Measurements from ENCODE around the gene PALLD. TPM values are rescaled to one million over a fixed set of nuclear protein-coding genes. Genes with fewer than 3 reads are reported as not detected.

The PALLD gene
- total RNA-seq, 1 donor from 2014 or later = 250 TPM

DNA sequence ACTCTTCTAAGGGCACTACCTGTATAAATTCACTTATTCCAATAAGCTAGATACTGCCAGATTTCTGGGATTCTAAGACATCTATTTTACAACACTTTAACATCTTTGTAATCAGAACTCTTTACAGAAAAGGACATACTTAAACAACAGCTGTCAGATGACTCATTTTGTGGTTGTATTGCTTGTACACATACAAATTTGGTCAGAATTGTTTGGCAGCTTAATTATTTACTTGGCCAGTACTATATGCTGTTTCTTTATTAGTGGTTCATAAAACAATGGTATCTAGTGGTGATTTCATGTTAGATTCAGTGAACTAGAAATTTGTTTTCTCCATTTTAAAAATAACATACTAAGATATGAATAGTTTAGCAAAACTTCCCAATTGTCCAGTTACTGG lies 27.2 kb downstream of the PALLD start:
- DNase-seq (ENCODE audit: low read depth) = peak; percentile 83

DNA sequence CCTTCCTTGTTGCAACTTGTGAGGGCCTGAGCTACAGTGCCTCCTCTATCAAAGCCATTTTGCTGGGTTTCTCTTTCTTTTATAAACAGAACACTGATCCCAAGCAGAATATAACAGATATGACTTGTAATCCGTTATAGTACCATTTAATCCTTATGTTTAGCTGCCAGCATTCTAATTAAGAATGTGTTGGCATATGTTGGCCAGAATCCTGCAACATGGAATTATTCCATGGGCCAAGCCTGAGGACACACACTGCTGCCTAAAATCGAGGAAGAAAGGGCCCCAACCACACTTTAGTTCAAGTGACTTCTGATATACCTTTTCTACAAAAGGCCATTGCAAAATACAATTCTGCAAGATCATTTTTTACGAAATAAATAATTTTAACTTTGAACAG lies 28.0 kb downstream of the PALLD start:
- DNase-seq (ENCODE audit: low read depth) = no peak

DNA sequence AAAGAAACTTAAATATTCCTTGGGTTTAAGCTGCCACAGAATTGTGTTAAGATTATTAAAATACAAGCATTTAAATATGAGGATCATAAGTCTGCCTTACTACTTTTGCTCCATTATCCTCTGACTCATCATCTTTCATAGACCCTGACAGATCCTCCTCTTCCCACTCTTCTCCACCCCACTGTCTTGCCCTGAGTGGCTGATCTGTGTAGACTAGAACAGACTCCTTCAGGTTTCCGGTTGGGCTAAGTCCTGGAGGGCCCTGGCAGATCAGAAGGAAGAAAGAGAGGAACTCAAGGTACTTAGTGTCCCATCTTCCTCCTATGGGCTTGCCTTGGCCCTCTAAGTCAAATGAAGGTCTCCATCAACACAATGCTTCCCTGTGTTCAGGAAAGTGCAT lies 30.7 kb downstream of the PALLD start:
- no peak for DNase-seq (ENCODE audit: low read depth)

DNA sequence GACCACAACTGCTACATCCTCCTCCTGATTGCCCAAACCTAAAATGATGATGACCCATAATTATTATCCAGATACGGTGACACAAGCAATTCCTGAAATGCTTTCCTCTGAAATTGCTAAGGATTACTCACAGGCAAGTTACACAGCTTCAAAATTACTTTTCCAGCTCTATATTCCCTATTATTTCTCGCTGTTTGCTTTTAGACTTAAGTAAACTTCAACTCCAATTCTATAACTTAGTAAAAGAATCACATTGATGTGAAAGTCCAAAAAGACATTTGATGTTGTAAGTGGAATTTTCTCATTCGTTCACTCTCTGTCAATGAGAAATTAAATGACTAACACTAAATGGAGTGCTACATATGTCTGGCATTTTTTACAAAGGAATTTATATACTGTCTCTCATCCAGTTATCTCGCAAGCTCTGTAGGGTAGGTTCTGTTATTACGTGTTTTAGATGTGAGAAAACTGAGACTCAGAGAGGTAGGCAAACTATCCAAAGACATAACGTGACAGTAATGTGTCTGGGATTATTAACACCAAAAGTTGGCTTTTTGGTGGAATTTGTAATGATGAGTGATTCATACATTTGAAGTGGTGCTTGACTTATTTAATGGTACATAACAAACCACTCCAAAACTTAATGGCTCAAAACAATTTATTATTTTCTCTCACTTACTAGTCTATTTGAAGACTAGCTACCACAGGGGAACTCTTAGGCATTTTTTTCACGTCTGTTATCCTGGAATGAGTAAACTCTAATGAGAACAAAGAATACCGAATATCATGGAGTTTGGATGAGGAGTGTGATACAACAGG lies 31.5 kb downstream of the PALLD start:
- no peak for DNase-seq (ENCODE audit: low read depth)

DNA sequence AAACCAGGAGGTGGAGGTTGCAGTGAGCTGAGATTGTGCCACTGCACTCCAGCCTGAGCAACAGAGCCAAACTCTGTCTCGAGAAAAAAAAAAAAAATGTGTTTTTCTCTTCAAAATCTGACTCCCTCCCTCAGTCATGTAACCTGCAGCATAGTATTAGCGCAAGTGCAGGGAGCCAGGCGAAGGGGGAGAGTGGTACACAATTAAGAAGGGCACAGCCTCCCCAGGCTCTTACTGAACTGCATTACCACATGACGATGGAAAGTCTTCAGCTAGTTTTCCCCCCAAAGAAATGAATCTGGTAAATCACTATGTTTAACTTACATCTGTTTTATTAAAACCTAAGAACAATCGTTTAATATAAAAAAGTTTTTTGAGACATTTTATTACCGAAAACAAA lies 32.4 kb downstream of the PALLD start:
- DNase-seq (ENCODE audit: low read depth) = no peak

DNA sequence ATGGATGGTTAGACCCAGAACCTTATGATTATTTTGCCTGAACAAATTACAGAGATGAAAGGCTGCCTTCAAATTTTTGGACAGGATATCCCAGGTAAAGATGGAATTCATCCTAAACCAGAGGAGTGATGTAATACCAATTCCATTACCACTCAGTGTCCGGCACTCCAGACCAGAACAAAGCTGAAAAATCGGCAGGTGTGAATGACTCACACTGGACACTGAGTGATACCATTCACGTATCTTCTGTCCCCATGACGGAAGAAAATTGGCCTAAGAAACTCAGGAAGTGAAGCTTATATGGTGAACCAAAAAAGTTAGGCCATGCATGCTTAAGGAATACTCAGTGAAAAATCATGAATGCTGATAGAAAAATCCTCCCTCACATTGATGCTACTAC lies 34.5 kb downstream of the PALLD start:
- no peak for DNase-seq (ENCODE audit: low read depth)

DNA sequence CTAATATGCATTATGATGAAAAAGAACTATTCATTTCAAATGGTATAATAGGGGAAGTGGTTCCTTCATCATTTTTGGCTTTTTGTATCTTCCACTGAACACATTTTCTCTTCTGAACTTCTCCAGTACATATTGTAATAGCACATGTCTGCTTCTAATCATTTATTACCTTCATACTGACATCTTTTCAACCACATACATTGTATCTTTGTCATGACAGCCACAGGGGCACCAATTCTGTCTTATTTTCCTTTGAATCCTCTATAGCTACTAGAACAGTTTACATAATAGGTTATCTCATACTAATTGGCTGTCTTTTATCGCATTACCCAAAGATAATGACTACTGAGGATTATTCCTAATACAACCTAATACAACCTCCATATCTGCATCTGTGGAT lies 37.7 kb downstream of the PALLD start:
- no peak for DNase-seq (ENCODE audit: low read depth)

DNA sequence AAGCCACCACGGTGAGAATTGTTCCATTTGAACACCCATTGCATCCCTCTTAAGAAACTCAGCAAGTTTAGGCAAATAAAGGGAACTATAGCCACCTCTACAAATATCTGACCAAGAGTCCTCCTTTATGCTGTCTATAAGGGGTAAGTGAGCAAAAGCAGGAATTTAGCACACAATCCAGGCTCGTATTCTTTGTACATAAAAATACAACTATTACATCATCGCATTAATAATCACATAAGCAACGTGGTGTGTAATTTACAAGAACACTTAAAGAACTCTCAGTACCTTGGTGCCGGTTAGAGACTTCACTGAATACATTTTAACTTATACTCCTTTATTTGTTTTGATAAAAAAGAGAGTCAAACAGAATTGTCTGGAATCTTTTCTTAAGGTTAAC lies 38.8 kb downstream of the PALLD start:
- DNase-seq (ENCODE audit: low read depth) = no peak

DNA sequence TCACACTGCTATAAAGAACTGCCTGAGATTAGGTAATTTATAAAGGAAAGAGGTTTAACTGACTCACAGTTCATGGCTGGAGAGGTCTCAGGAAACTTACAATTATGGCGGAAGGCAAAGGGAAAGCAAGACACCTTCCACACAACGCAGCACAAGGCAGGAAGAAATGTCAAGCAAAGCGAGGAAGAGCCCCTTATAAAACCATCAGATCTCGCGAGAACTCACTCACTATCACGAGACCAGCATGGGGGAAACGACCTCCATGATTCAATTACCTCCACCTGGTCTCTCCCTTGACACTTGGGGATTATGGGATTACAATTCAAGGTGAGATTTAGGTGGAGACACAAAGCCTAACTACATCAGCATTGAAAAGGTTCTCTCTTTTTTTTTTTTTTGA lies 39.6 kb downstream of the PALLD start:
- DNase-seq (ENCODE audit: low read depth) = no peak

DNA sequence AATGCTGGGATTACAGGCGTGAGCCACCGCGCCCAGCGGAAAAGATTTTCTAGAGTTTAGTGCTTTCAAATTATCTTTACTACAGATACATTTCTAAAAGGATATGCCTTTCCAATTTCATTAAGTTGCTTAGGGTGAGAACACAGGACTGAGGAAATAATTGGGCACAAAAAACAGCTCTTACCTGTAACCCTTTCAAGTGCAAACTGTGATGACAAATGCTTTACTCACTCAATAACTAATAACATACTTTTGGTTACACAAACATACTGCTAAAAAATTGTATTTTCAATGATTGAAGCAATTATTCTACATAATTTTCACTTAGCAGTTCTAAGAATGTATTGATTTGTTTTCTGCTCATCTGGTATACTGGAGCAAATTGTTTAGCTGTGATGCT lies 40.2 kb downstream of the PALLD start:
- DNase-seq (ENCODE audit: low read depth) = no peak

DNA sequence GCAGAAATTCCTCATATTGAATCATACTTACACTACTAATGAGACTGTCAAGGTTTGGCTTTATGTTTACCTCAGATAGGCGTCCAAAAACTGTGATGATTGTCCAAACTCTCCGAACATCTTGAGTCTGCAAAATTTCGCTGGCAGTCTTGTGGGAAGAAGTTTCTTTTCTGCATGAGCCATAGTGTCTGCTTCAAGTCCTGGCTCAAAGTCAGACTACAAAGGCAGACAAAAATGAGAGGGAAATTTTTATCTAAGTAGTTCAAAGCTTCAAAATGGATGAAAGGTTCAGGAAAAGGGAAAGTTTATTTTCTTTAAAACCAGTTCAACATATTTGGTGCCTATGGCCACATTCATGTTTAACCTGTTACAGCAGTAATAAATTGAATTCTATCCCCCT lies 40.7 kb downstream of the PALLD start:
- DNase-seq (ENCODE audit: low read depth) = no peak

DNA sequence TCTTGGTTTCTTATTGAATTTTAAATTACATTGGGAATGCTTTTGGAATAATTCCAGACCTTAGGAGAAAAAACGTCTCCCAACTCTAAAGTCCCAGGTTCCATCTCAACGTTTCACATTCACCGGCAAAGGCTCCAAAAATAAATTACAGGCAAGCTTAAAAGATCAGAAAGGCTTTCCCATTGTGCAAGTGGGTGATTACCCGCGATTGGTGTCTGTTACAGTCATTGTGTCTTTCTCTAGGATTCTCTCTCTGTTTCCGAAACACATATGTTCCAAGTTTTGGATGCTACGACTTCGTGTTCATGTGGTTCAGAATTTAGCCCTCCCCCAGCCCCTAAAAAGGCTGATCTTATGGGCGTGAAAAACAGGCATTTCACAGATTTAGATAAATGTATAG lies 41.8 kb downstream of the PALLD start:
- DNase-seq (ENCODE audit: low read depth) = no peak

DNA sequence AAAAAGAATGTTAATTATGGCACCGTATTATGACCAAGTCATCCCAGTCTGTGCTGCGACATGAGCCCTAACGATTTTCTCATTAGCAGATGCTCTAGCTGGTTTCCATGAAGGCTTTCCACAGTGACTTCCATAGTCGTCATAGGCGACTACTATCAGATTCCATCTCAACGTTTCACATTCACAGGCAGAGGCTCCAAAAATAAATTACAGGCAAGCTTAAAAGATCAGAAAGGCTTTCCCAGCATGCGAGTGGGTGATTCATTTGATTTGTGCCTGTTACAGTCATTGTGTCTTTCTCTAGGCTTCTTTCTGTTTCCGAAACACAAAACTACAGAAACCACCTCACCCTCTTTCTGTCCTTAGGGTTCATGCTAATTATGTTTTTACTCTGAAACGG lies 43.2 kb downstream of the PALLD start:
- peak; percentile 89 for DNase-seq (ENCODE audit: low read depth)

DNA sequence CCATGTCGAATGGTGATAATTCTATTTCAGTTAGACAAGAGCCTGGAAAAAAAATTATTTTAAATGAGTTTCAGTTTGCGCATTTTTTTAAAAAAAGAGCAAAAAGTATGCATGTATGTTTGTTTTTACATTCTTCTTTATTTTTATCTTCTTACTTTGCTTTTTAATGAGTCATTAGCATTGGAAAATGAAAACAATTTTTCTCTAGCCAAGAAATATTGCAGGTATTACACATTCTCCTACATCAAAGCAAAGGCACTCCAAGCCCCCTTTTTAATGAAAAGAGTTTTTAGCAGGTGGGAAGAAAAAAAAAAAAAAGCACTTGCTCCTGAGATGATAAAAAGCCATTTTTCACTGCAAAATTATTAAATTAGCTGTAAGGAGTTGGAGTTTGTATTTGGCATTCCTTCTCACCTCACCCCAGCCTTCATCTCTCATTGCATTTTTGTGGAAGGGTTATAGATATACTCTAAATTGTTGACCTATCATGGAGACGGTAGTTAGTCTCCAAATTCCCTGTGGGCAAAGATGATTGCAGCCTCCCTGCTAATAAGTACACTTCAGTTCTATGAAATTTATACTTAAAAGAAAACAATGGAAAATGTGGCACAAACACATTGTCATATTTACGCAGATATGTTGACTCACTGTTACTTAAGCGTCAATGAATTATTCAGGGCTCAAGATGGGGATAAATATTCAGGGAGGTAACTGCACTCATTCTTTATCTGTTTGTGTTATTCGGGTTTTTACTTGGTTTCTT lies 43.8 kb downstream of the PALLD start:
- no peak for DNase-seq (ENCODE audit: low read depth)

DNA sequence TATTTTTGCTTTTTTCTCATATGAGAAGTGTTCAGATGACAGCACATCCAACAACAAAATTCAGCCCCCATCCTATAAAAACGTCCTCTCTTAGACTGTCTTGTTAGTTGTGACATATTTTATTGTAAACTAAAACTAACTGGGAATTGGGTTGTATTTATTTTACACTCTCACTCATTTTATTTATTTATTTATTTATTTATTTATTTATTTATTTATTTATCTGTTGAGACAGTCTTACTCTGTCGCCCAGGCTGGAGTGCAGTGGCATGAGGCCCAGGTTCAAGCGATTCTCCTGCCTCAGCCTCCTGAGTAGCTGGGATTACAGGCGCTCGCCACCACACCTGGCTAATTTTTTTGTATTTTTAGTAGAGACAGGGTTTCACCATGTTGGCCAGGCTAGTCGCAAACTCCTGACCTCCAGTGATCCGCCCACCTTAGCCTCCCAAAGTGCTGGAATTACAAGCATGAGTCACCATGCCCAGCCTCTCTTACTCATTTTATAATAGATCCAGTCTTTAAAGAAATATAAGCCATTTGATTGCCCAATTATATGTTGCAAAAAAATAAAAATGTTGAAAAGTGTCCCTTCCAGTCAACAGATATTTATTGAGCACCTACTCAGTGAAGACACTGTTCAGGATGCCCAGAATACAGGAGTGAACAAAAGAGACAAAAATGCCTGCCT lies 44.6 kb downstream of the PALLD start:
- DNase-seq (ENCODE audit: low read depth) = peak; percentile 48

DNA sequence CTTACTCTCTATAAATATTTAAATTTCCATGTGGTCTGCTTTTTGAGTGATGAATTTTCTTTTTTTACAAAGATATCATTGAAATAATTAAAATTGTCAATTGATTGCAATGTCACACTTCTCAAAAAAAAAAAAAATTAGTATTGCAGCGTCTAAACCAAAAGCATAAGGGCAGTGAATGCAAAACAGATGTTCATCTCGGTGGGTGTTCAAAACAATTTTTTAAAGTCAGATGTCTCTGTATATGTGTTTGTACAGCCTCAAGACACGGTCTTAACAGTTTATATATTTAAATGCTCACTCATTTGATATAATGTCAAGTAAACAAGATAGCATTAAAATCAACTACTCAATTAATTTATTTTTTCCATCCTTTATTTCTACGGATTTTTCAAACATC lies 52.3 kb downstream of the PALLD start:
- DNase-seq (ENCODE audit: low read depth) = peak; percentile 24

DNA sequence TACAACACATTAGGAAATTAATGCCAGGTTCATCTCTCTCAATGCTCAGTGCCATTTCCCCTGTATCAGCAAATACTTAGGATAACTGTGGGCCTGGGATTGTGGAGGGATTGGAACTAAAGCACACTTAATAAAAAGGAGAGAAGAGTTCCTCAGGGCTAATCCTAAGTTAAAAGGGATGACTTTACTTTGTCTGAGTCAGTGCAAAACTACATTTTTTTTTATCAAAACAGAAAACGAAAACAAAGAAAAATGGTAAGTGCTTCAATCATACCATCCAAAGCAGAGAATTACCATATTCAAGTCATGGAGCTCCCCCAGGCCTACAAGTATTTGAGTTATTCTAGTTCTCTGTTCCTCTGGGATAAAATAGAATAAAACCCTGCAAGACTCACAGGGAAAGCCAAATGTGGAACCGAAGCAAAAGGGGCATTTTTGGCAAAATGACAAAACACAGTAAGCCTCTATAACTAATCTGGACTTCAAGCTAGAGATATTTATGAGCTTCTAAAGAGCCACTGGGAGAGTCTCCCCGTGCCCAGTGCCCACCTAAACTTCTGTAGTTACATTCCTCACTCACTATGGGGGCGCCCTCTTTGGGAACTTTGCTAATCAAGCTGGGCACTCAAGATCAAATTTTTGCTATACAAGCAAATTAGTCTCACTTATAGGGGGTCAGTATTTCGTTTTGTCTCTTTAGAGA lies 53.4 kb downstream of the PALLD start:
- DNase-seq (ENCODE audit: low read depth) = peak; percentile 63

DNA sequence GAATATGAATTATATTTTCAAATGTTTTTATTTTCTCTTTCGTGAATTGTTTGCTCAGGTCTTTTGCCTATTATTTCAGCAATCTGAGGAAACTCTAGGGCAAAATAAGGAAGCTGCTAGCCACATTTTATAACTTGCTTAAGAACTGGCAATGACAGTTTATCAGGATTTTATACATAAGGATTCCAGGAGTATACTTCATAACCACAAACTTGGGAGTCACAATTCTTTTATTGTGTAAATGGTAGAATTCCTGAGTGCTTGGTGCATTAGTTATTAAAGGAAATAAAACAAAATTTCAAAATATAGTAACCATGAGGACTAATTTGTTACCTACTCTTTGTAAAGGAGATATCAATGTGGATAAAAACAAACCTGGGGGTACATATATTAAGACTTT lies 54.4 kb downstream of the PALLD start:
- DNase-seq (ENCODE audit: low read depth) = no peak

DNA sequence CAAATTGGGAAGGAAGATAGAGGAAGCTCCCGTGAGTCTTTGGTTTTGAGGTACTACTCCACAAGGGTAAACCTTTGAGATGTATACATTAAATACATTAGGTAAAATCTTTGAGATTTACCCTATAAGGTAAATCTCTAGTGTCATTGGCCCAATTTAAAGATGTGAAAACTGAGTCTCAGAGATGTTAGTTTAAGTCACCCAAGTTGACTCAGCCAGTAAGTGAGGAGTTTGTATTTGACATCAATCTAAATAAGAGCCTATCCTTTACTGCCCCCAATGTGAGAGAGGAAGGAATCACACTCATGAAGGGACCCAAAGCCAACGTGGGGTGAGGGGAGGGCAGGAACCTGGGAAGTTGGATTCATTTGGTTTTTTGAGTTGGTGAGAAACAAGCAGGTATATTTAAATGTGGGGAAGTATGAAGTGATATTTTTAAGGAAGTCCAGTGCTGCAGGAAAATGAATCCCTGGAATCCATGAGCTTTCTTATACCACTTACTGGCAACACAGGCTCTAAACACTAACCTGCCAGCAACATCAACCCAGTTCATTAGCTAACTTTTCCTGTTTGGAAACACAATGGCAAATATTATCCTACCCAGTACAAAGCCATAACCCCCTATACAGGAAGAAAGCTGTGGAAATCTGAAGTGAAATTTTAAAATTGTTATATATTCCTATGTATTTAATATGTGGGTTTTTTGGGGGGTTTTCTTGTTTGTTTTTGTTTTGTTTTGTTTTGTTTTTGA lies 55.3 kb downstream of the PALLD start:
- peak; percentile 45 for DNase-seq (ENCODE audit: low read depth)

DNA sequence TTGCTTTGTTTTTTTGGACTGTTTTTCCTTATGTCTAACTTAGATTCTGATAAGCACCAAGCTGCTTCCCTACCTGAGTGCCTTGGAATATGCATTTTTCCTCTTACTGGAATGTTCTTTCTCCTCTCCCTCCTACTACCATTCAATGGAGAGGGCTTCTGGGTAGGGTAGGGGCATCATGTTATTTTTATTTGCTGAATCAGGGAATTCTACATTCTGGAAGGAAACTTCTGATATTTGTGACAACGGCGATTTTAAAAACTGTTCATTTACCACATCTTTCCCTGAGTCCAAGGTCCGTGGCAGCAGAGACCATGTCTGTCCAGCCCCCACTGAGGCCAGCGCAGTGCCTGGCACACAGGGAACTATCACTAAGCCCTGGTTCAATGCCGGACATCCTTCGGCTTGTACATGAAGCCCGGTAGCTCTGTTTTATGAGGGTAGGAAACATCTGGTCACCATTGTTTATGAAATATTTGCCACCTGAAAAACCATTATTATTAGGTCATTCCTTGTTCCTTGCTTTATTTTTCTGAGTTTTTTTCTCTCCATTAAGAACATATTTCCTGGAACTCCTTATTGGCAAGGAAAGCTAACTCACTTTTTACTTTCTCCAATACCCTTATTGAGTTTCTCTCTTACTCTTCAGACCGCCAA lies 57.0 kb downstream of the PALLD start:
- DNase-seq (ENCODE audit: low read depth) = no peak

Data from myocyte (in vitro differentiated cells).